AG04450 (cell line): ENCODE measurements around the gene LARP4. TPM values are rescaled to one million over a fixed set of nuclear protein-coding genes. Genes with fewer than 3 reads are reported as not detected.
"Not testable (repeated sequence)": the region's sequence is repeated elsewhere in the genome, so short reads cannot be mapped to it uniquely, and the experiment has no call there.

ENCODE experiments used
- CTCF ChIA-PET: fragments of 300-600, 350-600 bp; formaldehyde crosslinking; extraction: SDS; loops from one replicate; lab custom pipeline; 2022; ENCODE audit warnings: antibody characterized with exemption, inconsistent platforms; lab: Charles Lee
- POLR2A ChIA-PET: fragments of 350-600 bp; formaldehyde crosslinking; extraction: SDS; loops from one replicate; lab custom pipeline; 2021; ENCODE audit warnings: antibody characterized with exemption, inconsistent platforms; lab: Yijun Ruan, JAX
- DNase-seq: peaks from one replicate; pipeline ENCODE4 v3.0.0-alpha.2; 2011; ENCODE audit warnings: low read depth, low spot score
- H3K27ac ChIP-seq: one replicate; pipeline ENCODE4 v1.5.1; 2012; ENCODE audit warnings: low read depth, low read length, control low read depth
- H3K27me3 ChIP-seq: one replicate; pipeline ENCODE4 v1.6.0; 2012; ENCODE audit warnings: low read length; ENCODE audit not compliant: control insufficient read depth, insufficient read depth
- H3K4me3 ChIP-seq: 2 replicates; pipeline ENCODE4 v1.5.1; 2011; ENCODE audit warnings: mild to moderate bottlenecking, low read depth, low read length, control low read depth
- H3K9me3 ChIP-seq: 2 replicates; pipeline ENCODE4 v1.5.1; 2012; ENCODE audit warnings: low read length; ENCODE audit not compliant: control insufficient read depth, insufficient read depth
- polyA plus RNA-seq: library from polyadenylated mRNA; depleted of rRNA; stranded (reverse); fragments of >200 nt; gene quantifications from 2 replicates; pipeline ENCODE4 v1.2.3, GENCODE V29; 2011
- TF ChIP-seq, protein P1 (sequence below): IDR thresholded peaks from 2 replicates; pipeline ENCODE4 v1.5.1; 2011; ENCODE audit warnings: low read depth, low read length, control low read depth, inconsistent platforms

Gene LARP4
- polyA plus RNA-seq, 1 experiment, result 25.5 TPM

- no peak for DNase-seq
- Histone ChIP-seq H3K27me3 (no peaks in the 10 kb centered on the region), H3K27ac (no peak overlapping the region), H3K9me3 (no peaks in the 10 kb centered on the region), H3K4me3 (no peak overlapping the region)
- TF ChIP-seq, protein P1, sequence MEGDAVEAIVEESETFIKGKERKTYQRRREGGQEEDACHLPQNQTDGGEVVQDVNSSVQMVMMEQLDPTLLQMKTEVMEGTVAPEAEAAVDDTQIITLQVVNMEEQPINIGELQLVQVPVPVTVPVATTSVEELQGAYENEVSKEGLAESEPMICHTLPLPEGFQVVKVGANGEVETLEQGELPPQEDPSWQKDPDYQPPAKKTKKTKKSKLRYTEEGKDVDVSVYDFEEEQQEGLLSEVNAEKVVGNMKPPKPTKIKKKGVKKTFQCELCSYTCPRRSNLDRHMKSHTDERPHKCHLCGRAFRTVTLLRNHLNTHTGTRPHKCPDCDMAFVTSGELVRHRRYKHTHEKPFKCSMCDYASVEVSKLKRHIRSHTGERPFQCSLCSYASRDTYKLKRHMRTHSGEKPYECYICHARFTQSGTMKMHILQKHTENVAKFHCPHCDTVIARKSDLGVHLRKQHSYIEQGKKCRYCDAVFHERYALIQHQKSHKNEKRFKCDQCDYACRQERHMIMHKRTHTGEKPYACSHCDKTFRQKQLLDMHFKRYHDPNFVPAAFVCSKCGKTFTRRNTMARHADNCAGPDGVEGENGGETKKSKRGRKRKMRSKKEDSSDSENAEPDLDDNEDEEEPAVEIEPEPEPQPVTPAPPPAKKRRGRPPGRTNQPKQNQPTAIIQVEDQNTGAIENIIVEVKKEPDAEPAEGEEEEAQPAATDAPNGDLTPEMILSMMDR, result no peak
- ChIA-PET CTCF (no interaction called here), POLR2A (interaction anchor here (0.6 kb wide), 1 partner anchor 10 kb away, joined by 3 read pairs; no protein-coding TSS in a partner anchor)
Observed at GRCh38 chr12:50425589-50426258, 25.0 kb downstream of the LARP4 start.

GRCh38 chr12:50431656-50432055 is 31.0 kb downstream of the LARP4 start:
- CTCF ChIA-PET, H3K4me3 ChIP-seq, H3K27me3 ChIP-seq, H3K9me3 ChIP-seq, H3K27ac ChIP-seq, POLR2A ChIA-PET, DNase-seq: not testable (repeated sequence)

DNA sequence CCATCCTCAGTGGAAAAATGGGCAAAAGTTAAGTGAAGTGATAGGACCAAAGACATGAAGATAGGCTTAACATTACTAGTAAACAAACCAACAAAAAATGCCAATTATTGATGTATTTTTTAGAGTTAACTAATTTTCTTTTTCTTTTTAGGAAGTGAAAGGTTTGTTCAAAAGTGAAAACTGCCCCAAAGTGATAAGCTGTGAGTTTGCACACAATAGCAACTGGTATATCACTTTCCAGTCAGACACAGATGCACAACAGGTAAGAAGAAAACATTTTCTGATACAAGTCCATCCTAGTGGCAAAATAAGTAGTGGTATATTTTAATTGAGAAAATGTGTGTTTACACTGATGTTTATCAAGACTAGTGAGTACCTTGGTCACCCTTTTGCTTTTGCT is 39.6 kb downstream of the LARP4 start:
- TF ChIP-seq, protein P1, result no peak
- H3K27ac ChIP-seq, result no peak overlapping the region
- no peak for DNase-seq
- H3K9me3 ChIP-seq, result no peaks in the 10 kb centered on the region
- H3K27me3 ChIP-seq, result no peaks in the 10 kb centered on the region
- no peak overlapping the region for H3K4me3 ChIP-seq
- ChIA-PET CTCF (interaction anchor here (1.3 kb wide), 1 partner anchor 218 kb away, joined by 3 read pairs; no protein-coding TSS in a partner anchor), POLR2A (no interaction called here)

GRCh38 chr12:50441763-50442162 is 41.1 kb downstream of the LARP4 start:
- ChIA-PET CTCF (no interaction called here), POLR2A (no interaction called here)
- no peak overlapping the region for H3K4me3 ChIP-seq
- H3K27me3 ChIP-seq, result no peaks in the 10 kb centered on the region
- no peaks in the 10 kb centered on the region for H3K9me3 ChIP-seq
- TF ChIP-seq, protein P1, result no peak
- no peak for DNase-seq
- no peak overlapping the region for H3K27ac ChIP-seq

- TF ChIP-seq, protein P1, result no peak
- Histone ChIP-seq H3K9me3 (no peaks in the 10 kb centered on the region), H3K4me3 (no peak overlapping the region), H3K27me3 (no peaks in the 10 kb centered on the region), H3K27ac (no peak overlapping the region)
- ChIA-PET POLR2A (no interaction called here), CTCF (no interaction called here)
- DNase-seq, result no peak
Observed at GRCh38 chr12:50442178-50442908, 41.7 kb downstream of the LARP4 start.

GRCh38 chr12:50449671-50450070 is 49.0 kb downstream of the LARP4 start:
- H3K27ac ChIP-seq, POLR2A ChIA-PET, H3K4me3 ChIP-seq, H3K27me3 ChIP-seq, H3K9me3 ChIP-seq, DNase-seq, CTCF ChIA-PET: not testable (repeated sequence)
